ENCODE measurements around the gene SSPN.

SSPN gene

GRCh38 chr12:26172013-26172412, 23.4 kb upstream of the SSPN start:
- Histone ChIP-seq H3K9me3 (ENCODE audit: insufficient read depth, low read length, severe bottlenecking) (no peaks in the 10 kb centered on the region), H3K27ac (ENCODE audit: low read length) (no peak overlapping the region), H3K27me3 (ENCODE audit: insufficient read depth, low read length, poor library complexity) (peaks cover 19% of the 10 kb centered on the region), H4K20me1 (ENCODE audit: insufficient read depth, low read length) (no peaks in the 10 kb centered on the region), H3K36me3 (ENCODE audit: insufficient read depth, low read length) (no peaks in the 10 kb centered on the region), H3K4me1 (ENCODE audit: insufficient read depth, low read length) (no peaks in the 10 kb centered on the region), H3K9ac (ENCODE audit: low read depth, low read length) (no peak overlapping the region), H3K4me3 (ENCODE audit: low read depth in 1 of 2, low read length in 2 of 2) (no peak overlapping the region), H2AFZ (ENCODE audit: low read depth, low read length) (no peak overlapping the region), H3K79me2 (ENCODE audit: insufficient read depth, low read length) (no peaks in the 10 kb centered on the region), H3K4me2 (ENCODE audit: insufficient read depth, low read length) (no peak overlapping the region)
- TF ChIP-seq EZH2 (IDR thresholded peaks at IDR 0.05; ENCODE audit: borderline replicate concordance, low read depth, low read length, severe bottlenecking) (no peak), CTCF (IDR thresholded peaks at IDR 0.05; ENCODE audit: borderline replicate concordance, extremely low read depth, low read length, poor library complexity, severe bottlenecking) (no peak)
- no peak for DNase-seq
- no peak for ATAC-seq (ENCODE audit: insufficient read depth, low read depth)

- H3K36me3 ChIP-seq (ENCODE audit: insufficient read depth, low read length), result no peaks in the 10 kb centered on the region
- ATAC-seq (ENCODE audit: insufficient read depth, low read depth) (no peak), DNase-seq (no peak)
- H3K4me3 ChIP-seq (ENCODE audit: low read depth in 1 of 2, low read length in 2 of 2), result no peak overlapping the region
- no peaks in the 10 kb centered on the region for H4K20me1 ChIP-seq (ENCODE audit: insufficient read depth, low read length)
- H2AFZ ChIP-seq (ENCODE audit: low read depth, low read length), result no peak overlapping the region
- H3K4me2 ChIP-seq (ENCODE audit: insufficient read depth, low read length), result no peak overlapping the region
- TF ChIP-seq EZH2 (IDR thresholded peaks at IDR 0.05; ENCODE audit: borderline replicate concordance, low read depth, low read length, severe bottlenecking) (no peak), CTCF (IDR thresholded peaks at IDR 0.05; ENCODE audit: borderline replicate concordance, extremely low read depth, low read length, poor library complexity, severe bottlenecking) (no peak)
- H3K27me3 ChIP-seq (ENCODE audit: insufficient read depth, low read length, poor library complexity), result peaks cover 23% of the 10 kb centered on the region
- H3K4me1 ChIP-seq (ENCODE audit: insufficient read depth, low read length), result no peaks in the 10 kb centered on the region
- no peaks in the 10 kb centered on the region for H3K79me2 ChIP-seq (ENCODE audit: insufficient read depth, low read length)
- no peak overlapping the region for H3K9ac ChIP-seq (ENCODE audit: low read depth, low read length)
- no peaks in the 10 kb centered on the region for H3K9me3 ChIP-seq (ENCODE audit: insufficient read depth, low read length, severe bottlenecking)
- no peak overlapping the region for H3K27ac ChIP-seq (ENCODE audit: low read length)
Measured at GRCh38 chr12:26172539-26172938, 22.8 kb upstream of the SSPN start.

- no peak for DNase-seq
- H3K4me2 ChIP-seq (ENCODE audit: insufficient read depth, low read length), result no peak overlapping the region
Measured at GRCh38 chr12:26172946-26173552, 22.3 kb upstream of the SSPN start.

More at GRCh38 chr12:26172946-26173552, 22.3 kb upstream of the SSPN start:
- no peaks in the 10 kb centered on the region for H4K20me1 ChIP-seq (ENCODE audit: insufficient read depth, low read length)
- H2AFZ ChIP-seq (ENCODE audit: low read depth, low read length), result no peak overlapping the region
- no peak overlapping the region for H3K27ac ChIP-seq (ENCODE audit: low read length)
- no peaks in the 10 kb centered on the region for H3K9me3 ChIP-seq (ENCODE audit: insufficient read depth, low read length, severe bottlenecking)
- ATAC-seq (ENCODE audit: insufficient read depth, low read depth), result no peak
- H3K4me1 ChIP-seq (ENCODE audit: insufficient read depth, low read length), result no peaks in the 10 kb centered on the region
- H3K79me2 ChIP-seq (ENCODE audit: insufficient read depth, low read length), result no peaks in the 10 kb centered on the region
- H3K36me3 ChIP-seq (ENCODE audit: insufficient read depth, low read length), result no peaks in the 10 kb centered on the region
- H3K27me3 ChIP-seq (ENCODE audit: insufficient read depth, low read length, poor library complexity), result peaks cover 23% of the 10 kb centered on the region
- TF ChIP-seq CTCF (IDR thresholded peaks at IDR 0.05; ENCODE audit: borderline replicate concordance, extremely low read depth, low read length, poor library complexity, severe bottlenecking), result no peak
- TF ChIP-seq EZH2 (IDR thresholded peaks at IDR 0.05; ENCODE audit: borderline replicate concordance, low read depth, low read length, severe bottlenecking), result no peak
- no peak overlapping the region for H3K4me3 ChIP-seq (ENCODE audit: low read depth in 1 of 2, low read length in 2 of 2)
- H3K9ac ChIP-seq (ENCODE audit: low read depth, low read length), result no peak overlapping the region
